ENCODE data around the gene COL21A1.

Gene COL21A1

GRCh38 chr6:56169366-56169765 is 78.0 kb downstream of the COL21A1 start:
- peak; percentile 44 for DNase-seq (ENCODE audit: low read depth)
- no peak for TF ChIP-seq CTCF (IDR thresholded peaks at IDR 0.05; ENCODE audit: insufficient read depth, low read depth, low read length, missing control alignments)
- H3K4me3 ChIP-seq (ENCODE audit: low read length), result no peak overlapping the region

- TF ChIP-seq CTCF (IDR thresholded peaks at IDR 0.05; ENCODE audit: insufficient read depth, low read depth, low read length, missing control alignments), result no peak
- no peak overlapping the region for H3K4me3 ChIP-seq (ENCODE audit: low read length)
- peak; percentile 66 for DNase-seq (ENCODE audit: low read depth)
These were observed 78.8 kb downstream of the COL21A1 start for GRCh38 chr6:56168596-56168995.

- no peak overlapping the region for H3K4me3 ChIP-seq (ENCODE audit: low read length)
- TF ChIP-seq CTCF (IDR thresholded peaks at IDR 0.05; ENCODE audit: insufficient read depth, low read depth, low read length, missing control alignments), result no peak
- DNase-seq (ENCODE audit: low read depth), result no peak
These were observed 85.3 kb downstream of the COL21A1 start for GRCh38 chr6:56162081-56162480.

GRCh38 chr6:56160489-56160888 is 86.9 kb downstream of the COL21A1 start:
- no peak for TF ChIP-seq CTCF (IDR thresholded peaks at IDR 0.05; ENCODE audit: insufficient read depth, low read depth, low read length, missing control alignments)
- H3K4me3 ChIP-seq (ENCODE audit: low read length), result no peak overlapping the region
- no peak for DNase-seq (ENCODE audit: low read depth)

- no peak for DNase-seq (ENCODE audit: low read depth)
- no peak overlapping the region for H3K4me3 ChIP-seq (ENCODE audit: low read length)
- TF ChIP-seq CTCF (IDR thresholded peaks at IDR 0.05; ENCODE audit: insufficient read depth, low read depth, low read length, missing control alignments), result no peak
These were observed 88.8 kb downstream of the COL21A1 start for GRCh38 chr6:56158571-56158970.

- no peak overlapping the region for H3K4me3 ChIP-seq (ENCODE audit: low read length)
- DNase-seq (ENCODE audit: low read depth), result peak; percentile 45
- TF ChIP-seq CTCF (IDR thresholded peaks at IDR 0.05; ENCODE audit: insufficient read depth, low read depth, low read length, missing control alignments), result no peak
These were observed 90.7 kb downstream of the COL21A1 start for GRCh38 chr6:56156643-56157042.

- TF ChIP-seq CTCF (IDR thresholded peaks at IDR 0.05; ENCODE audit: insufficient read depth, low read depth, low read length, missing control alignments), result no peak
- no peak for DNase-seq (ENCODE audit: low read depth)
- H3K4me3 ChIP-seq (ENCODE audit: low read length), result no peak overlapping the region
These were observed 91.7 kb downstream of the COL21A1 start for GRCh38 chr6:56155634-56156141.
